Fibroblast of skin of right biceps (primary cell): Measurements from ENCODE around the gene MKI67.
A peak's percentile ranks its signal among the peaks of the same experiment; 100 is the strongest.

Source experiments
- DNase-seq: peaks from one replicate; pipeline ENCODE4 v3.0.0-alpha.2; 2013

Gene MKI67

DNA sequence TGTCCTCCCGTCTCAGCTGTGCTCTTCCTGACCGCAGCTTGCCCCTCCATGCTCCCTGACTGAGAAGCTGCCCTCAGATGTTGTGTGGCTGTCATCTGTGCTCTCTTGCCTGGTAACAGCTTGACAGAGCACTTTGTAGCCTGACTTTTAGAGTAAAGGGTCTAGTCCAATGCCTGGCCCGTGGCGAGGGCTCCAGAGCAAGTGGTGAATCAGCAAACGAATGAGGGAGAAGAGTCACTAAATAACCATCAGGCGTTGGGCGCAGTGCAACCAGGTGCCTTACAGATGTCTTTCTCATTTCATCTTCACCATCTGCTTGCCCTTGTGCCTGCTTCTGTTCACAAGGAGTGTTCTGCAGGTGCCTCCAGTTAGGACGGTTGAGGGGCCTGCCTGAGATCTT is 45.6 kb downstream of the MKI67 start:
- DNase-seq, result no peak

DNA sequence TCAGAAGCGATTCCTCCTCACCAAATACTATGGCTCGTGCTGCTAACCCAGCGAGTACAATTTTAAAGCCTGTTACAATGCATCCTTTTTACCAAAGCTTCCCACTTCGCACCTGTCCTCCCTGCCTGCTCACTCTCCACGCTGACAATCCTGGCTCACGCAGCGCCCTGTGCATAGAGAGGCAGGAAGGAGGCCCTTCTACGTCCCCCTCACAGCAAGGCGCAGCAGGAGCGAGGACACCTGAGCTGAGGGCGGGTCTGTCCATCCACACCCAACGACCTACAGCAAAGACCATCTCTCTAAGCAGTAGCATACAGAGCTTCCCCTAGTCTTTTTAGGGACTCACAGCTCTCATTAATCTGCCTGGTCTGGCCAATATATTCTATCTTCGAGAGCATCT is 46.0 kb downstream of the MKI67 start:
- no peak for DNase-seq

DNA sequence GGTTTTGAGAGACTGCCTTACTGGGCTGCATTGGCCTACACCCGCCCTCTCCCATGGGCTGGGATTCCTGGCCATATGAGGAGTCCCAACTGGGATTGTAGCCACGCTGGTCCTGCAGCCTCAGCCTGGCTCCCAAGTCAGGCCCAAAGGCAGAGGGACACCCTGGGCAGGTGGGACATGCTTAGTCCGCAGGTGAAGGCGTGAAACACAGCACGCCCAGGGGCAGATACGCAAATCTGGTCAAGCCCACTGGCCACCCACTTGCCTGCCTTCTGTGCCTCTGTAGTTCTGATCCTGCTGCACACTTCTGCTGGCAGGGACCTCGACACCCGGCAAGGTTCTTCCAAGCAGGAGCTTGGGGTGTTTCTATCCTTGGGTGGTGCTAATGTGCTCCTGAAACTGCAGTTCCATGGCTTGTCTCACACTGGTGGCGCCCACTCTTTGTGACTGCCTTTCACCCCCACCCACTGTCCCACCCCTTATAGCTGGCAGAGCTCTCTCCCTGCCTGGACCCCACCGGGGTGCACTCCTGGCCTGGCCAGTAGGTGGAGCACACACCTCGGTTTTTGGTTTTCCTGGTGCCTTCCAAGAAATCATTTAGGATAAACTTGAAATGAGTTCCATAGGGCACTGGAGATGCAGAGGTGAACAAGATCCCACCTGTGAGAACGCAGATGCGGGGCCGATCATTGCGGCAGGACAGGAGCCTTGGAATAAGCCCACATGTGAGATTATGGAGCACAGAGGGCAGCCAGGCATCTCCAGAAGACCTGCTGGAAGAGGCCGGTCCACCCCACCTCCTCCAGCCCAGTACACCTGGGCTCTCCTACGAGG is 47.9 kb downstream of the MKI67 start:
- peak; percentile 37 for DNase-seq

DNA sequence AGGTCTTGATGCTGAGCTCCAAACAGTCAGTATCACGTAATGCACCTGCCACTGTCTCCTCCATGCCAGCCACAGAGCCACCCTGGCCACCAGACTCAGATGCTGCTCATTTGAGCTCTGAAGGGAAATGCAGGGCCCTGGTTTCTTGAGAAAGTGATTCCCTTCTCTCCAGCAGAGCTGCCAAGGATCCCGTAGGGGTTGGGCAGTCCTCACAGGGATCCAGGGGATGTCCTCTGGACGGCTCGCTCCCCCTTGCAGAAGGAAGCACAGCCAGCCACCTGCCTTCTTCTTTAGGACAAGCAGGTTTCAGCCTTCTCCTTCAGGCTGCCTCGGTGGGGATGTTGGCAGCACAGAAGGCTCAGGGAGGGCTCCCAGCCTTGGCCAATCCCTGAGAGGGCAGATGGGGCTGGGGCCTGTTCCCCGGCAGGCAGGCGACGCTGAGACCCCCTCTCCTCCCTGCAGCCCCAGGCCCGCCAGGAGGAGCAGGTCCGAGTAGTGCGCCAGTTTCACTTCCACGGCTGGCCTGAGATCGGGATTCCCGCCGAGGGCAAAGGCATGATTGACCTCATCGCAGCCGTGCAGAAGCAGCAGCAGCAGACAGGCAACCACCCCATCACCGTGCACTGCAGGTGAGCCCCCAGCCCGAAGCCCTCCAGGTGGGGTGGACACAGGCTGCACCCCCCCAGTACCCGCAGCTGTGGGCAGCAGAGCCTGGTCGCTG is 48.9 kb downstream of the MKI67 start:
- DNase-seq, result no peak

DNA sequence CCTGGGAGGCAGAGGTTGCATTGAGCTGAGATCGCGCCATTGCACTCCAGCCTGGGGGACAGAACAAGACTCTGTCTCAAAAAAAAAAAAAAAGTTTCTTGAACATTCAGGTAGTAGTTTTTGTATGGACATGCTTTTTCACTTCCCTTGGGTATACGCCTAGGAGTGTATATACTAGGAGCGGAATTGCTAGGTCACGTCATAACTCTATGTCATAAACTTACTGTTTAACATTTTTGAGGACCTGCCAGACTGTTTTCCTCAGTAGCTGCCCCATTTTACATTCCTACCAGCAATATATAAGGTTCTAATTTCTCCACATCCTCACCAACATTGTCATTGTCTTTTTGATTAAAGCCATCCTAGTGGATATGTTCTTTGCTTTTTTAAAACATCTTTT is 51.6 kb downstream of the MKI67 start:
- DNase-seq, result no peak

DNA sequence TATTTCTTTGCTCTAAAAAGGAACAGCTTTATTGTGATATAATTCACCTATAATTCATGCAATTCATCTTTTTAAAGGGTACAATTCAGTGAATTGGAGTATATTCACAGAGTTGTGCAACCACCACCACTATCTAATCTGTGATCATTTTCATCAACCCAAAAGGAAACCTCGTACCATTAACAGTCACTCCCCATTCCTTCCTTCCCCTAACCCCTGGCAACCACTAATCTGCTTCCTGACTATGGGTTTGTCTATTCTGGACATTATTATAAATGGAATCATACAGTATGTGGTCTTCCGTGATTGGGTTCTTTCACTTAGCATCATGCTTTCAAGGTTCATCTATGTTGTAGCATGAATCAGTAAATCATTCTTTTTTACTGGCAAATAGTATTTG is 52.3 kb downstream of the MKI67 start:
- no peak for DNase-seq

DNA sequence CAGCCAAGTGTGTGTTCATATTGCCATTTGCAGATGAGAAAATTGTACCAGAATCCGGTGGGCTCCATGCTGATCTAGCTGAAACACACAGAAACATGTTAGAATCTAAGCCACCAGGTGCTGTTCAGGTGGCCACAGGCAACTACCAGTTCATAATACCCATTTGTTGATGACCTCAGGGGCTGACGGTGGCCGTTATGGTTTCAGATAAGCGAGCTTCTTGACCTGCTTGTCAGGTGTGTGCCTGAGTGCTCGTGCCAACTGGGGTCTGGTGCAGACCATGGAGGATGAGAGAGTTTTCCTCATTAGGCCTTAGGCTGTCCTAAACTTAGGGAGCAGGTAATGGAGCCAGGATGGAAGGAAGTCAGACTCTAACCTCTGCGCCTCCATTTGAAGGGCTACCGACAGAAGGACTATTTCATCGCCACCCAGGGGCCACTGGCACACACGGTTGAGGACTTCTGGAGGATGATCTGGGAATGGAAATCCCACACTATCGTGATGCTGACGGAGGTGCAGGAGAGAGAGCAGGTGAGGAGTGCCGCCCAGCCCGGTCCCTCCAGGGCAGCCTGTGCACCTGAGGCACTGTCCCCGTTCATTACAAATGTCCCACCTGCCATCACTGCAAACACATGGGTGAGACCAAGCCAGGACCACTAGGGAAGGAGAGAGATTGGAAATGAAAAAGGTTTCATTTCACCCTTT is 53.1 kb downstream of the MKI67 start:
- DNase-seq, result no peak

DNA sequence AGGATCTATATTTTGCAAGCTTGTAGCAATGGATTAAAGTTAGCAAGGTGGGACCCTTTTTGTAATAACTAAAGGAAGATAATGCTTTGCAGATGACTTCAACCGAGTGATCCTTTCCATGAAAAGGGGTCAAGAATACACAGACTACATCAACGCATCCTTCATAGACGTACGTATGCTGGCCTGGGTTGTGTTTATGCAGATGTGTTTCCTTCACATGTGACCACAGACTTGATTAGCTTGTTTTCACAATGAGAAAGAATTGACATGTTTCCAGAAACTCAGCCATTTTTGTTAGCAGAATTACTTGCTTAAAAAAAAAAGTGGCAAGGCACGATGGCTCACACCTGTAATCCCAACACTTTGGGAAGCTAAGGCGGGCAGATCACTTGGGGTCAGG is 54.2 kb downstream of the MKI67 start:
- no peak for DNase-seq

DNA sequence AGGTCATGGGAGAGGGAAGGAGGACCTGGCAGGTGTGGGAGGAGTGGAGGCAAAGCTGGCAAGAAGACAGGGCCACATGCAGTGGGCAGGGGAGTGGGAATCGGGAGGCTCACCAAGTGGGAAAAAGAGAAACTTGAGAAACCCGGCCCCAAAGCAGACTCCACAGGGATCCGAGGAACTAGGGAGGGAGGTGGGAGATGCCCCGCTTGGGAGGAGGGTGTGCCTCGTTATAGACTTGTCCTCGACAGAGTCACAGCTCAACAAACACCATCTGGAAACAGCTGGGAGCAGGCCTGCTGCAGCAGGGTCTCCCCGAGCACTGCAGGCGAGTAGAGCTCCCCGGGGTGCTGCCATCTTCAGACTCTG is 54.8 kb downstream of the MKI67 start:
- DNase-seq, result no peak

DNA sequence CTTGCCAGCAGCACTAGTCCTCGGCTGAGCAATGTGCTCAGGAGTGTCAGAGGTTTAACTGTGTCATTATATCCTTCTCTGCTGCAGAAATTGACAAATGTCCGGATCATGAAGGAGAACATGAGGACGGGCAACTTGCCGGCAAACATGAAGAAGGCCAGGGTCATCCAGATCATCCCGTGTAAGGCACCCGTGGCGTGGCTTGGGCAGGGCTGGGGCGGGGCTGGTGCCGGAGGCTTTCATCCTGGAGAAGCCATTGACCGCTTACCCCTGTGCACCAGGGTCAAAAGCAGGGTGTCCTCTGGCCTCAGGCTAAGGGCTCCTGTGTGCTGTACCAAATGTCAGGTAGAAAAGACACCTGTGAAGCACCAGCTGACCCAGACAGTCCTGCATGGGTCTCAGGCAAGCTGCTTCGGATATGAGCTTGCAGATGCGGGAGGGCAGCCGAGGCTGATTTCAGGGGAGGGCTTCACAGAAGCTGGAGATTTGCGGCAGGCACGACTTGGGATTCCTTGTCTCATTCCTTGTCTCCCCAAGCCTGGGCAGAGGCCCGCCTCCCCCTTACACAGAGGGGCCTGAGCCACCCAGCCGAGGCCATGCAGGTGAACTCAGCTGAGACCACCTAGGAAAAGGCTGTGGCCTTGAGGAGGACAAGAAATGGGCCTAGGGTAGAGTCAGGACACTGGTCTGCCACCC is 55.4 kb downstream of the MKI67 start:
- DNase-seq, result no peak

DNA sequence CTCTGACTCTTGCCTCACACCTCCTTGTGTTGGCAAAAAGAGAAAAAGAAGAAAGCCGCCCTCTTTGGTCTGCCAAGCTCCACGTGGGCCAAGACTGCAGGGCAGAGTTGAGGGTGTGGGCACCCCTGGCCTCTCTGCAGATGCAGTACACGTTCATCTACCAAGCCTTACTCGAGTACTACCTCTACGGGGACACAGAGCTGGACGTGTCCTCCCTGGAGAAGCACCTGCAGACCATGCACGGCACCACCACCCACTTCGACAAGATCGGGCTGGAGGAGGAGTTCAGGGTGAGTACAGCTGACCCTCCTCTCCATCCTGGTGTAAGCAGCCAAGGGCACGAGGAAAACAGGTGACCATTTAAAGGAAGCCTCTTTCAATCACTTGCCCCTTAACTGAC is 56.1 kb downstream of the MKI67 start:
- DNase-seq, result no peak

DNA sequence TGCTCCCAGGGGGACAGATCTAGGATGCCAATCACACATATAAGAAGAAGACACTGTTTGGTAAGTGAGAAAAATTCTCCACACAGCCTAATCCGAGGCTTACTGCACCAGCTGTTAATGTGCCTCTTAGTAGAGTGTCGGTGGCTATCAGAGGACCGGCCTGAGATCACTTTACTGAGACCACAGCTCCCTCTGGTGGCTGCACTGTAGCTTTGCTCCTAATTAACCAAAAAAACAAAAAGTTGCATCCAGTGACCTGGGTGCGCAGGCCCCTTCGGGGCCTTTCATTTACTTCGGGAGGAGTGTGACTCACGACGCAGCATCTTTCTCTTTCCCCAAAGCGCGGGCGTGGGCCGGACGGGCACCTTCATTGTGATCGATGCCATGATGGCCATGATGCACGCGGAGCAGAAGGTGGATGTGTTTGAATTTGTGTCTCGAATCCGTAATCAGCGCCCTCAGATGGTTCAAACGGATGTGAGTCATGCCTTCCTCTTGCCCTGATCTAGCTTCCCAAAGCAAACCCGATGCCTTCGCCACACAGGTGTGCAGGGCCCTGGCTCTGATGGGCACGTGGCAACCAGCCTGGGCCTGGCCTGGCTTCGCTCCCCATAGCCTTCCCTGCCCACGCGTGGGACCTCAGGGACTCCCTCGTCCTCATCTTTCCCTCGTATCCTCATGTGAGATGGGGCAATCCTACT is 56.7 kb downstream of the MKI67 start:
- DNase-seq, result peak; percentile 61

DNA sequence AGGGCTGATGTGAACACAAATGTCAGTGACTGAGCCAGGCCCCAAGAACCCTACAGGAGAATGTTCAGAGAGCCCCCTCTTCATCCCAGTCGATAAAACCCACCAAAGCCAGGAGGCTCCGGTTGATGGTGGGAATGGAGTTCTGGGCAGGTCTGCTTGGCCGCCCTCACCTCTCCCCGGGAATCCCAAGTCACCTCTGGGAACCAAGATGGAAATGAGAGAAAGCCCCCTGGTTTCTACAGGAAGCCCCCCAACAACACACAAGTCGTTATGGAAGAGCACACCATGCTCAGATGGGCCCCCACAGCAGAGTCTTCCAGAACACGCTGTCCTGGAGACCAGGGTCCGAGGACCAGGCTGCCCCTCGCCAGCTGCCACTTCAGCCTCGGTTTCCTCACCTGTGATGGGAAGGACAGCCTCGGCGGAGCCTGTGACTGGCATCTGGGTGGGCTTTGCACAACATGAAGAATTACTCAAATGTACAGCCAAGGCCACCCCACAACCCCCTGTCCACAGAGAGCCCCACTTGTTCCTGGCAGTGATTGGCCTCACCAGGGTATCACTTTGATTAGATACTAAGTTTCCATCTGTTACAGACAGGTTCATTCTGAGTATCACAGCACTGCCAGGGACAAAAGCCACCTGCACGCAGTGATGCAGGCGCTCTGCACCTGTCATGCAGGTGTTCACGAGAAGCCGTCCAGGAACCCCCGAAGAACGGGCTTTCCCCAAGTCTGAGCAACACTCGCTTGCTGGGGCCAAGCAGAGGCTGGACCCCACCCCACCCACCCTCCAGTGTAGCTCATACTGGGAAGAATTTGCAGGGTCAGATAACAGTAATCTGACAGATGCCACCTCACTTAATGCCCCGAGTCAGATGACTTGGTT is 57.6 kb downstream of the MKI67 start:
- DNase-seq, result no peak

DNA sequence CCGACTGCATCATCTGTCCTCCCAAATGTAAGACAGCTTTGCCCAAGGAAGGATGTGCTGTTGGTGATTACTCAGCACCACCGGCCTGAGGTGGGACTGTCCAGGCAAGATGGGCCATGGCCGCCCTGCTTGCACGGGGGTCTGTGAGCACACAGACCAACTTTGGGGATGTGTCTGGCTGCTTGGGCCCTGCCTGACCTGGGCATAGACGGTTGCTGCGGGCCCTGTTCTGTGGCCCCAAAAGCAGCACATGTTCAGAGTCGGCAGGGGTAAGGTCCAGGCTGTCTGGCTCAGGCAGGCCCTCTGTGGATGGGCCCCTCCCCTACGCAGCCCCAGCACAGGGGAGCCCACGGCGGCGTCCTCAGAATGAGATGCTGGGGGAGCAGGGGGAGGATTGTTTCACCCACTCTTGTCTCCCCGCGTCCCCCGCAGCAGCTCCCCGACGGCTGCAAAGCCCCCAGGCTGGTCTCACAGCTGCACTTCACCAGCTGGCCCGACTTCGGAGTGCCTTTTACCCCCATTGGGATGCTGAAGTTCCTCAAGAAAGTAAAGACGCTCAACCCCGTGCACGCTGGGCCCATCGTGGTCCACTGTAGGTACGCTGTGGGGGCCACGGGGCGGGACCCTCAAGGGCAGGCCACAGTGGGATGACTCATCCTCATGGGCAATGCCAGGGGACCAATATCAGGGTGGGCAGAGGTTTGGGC is 58.4 kb downstream of the MKI67 start:
- DNase-seq, result no peak

DNA sequence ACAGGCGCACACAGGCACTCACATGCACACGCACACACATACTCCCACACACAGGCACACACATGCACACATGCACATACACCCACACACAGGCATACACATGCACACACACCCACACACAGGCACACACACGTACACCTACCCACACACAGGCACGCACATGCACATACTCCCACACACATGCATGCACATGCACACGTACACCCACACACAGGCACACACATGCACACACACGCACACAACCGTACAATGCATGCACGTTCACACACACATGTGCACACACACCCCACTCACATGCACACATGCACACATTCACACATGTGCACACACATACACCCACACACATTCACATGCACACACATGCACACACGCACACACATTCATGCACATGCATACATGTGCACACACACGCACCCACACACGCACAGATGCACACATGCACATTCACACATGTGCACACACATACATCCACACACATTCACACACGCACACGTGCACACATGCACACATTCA is 59.3 kb downstream of the MKI67 start:
- no peak for DNase-seq

DNA sequence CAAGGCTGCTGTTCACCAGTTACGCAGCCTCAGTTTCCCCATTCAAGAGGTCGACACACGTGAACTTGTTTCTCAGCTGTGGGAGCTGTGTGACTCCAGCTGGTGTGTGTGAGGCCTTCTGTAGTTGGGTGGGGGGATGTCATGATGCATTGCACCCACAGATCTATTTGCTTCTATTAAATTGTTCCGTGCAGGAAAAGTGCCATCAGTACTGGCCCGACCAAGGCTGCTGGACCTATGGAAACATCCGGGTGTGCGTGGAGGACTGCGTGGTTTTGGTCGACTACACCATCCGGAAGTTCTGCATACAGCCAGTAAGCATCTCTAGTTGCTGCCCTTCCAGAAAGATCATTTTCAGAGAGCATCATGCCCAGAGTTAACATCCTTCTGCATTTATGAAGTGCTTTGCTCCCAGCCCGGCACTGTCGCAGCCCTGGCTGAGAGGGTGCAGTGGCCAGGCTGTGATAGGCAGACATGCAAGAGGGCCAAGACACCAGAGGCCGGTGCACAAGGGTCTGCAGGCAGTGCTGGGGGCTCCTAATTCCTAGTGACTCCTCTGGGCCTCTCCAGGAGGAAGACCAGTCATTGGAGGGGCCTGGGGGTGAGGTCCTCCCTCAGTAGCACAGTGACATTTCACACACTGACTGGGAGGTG is 60.2 kb downstream of the MKI67 start:
- DNase-seq, result no peak

DNA sequence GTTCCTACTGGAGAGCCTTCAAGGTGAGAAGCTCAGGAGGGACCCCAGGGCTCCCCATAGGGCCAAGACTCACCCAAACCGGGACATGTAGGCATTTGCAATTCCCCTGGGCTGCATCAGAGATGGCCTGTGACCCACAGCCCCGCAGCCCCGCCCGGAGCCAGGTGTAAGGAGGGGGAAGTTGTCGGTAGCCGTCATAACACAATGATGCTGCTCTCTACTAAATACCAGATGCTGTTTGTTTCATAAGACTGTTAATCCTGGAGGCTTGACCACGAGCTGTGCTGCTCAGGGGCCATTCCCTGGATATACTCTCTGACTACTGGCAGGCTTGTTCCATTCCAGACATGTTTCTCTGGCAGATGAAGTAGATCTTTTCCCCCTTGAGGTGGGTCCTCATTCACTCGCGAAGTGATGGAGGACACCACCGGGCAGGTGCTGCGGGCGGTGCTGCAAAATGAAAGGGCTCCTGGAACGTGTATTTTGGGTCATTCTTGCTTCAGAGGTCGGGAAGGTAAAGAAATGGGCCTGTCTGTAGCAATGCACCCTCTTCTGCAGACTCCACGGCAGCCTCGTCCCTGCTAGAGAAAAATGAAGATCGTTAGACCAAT is 61.1 kb downstream of the MKI67 start:
- no peak for DNase-seq

DNA sequence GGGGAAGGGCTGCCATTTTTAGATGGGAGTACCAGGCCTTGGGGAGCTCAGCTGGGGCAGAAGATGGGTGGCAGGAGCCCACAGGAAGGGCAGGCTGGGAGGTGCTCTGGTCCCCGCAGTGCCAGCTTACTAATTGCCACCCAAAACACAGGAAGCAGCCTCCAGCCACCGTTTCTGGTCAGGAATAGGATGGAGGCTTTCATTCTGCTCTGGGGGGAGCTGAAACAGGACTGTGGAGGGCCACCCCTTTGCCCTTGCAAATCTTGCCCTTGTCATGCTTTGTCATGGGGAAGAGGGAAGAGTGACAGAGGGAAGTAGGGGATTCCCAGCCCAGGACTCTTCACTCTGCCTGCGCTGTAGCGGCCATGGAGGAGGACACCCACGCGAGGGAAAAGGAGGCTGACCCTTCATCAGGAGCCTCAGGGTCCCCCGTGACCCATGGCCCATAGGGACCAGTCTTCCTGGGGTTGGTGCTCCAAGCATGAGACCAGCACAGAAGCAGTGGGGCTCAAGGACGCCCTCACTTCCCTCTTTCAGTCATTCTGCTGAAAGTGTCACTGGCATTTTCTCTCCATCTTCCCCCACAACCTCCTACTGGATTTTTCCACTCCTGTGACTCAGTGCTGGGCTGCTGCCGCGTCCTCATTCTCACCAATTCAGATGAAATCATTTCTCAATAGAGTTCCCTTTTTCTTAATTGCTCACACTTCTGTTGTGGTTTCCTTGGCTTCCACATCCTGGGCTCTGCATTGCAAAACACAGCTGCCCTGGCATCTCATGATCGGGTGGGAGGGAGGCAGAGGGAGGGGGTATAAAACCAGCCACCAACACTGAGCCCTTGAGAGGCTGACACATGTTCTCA is 61.9 kb downstream of the MKI67 start:
- peak; percentile 79 for DNase-seq

DNA sequence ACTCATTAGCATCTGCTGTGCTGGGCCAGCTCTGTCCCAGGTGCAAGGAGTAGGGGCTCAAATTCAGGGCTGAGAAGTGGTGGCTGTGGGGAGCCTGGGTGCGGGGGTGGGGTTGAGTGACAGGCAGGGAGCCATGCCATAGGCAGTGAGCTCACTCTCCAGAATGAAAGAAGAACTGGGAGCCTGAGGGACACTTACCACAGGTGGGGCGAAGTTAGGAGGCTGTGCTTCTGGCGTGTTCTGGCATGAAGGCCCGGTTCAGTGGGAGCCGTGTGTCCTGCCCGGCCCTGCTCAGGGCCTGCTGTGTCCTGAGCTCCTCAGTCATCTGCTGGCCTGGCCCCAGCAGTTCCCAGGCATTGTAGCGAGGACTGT is 62.5 kb downstream of the MKI67 start:
- DNase-seq, result no peak
